Measurements from ENCODE around the gene RRH.
"Not testable (repeated sequence)": the region's sequence is repeated elsewhere in the genome, so short reads cannot be mapped to it uniquely, and the experiment has no call there.

Gene RRH

GRCh38 chr4:109846395-109847098, 18.8 kb downstream of the RRH start:
- DNase-seq = no peak

- DNase-seq = no peak
These were observed 20.2 kb downstream of the RRH start, which contains the start of gene LRIT3 for GRCh38 chr4:109847896-109848442. Gene LRIT3, plus strand, starts transcription at chr4:109848107. Its CDS starts 95 bp downstream, at chr4:109848202.

- DNase-seq = no peak
These were observed 20.7 kb downstream of the RRH start for GRCh38 chr4:109848501-109848900.

GRCh38 chr4:109850601-109851000, 22.8 kb downstream of the RRH start:
- no peak for DNase-seq

- not testable (repeated sequence) for DNase-seq
These were observed 31.9 kb downstream of the RRH start for GRCh38 chr4:109859426-109860300.

- no peak for DNase-seq
These were observed 33.5 kb downstream of the RRH start for GRCh38 chr4:109861271-109861670.

- DNase-seq = no peak
These were observed 34.2 kb downstream of the RRH start for GRCh38 chr4:109861916-109862511.

GRCh38 chr4:109864134-109864533, 36.4 kb downstream of the RRH start:
- no peak for DNase-seq

- no peak for DNase-seq
These were observed 42.3 kb downstream of the RRH start for GRCh38 chr4:109870061-109870460.

- no peak for DNase-seq
These were observed 44.3 kb downstream of the RRH start for GRCh38 chr4:109872065-109872464.

GRCh38 chr4:109872950-109873656, 45.3 kb downstream of the RRH start:
- DNase-seq = no peak

- no peak for DNase-seq
These were observed 46.2 kb downstream of the RRH start for GRCh38 chr4:109873791-109874514.

GRCh38 chr4:109875106-109875505, 47.3 kb downstream of the RRH start:
- DNase-seq = no peak

GRCh38 chr4:109875553-109875952, 47.8 kb downstream of the RRH start:
- DNase-seq = not testable (repeated sequence)

GRCh38 chr4:109876634-109877265, 49.0 kb downstream of the RRH start:
- DNase-seq = no peak

- no peak for DNase-seq
These were observed 49.6 kb downstream of the RRH start for GRCh38 chr4:109877400-109877799.

GRCh38 chr4:109878355-109878754, 50.6 kb downstream of the RRH start:
- no peak for DNase-seq

- DNase-seq = no peak
These were observed 51.3 kb downstream of the RRH start for GRCh38 chr4:109879081-109879480.

GRCh38 chr4:109879636-109880314, 52.0 kb downstream of the RRH start:
- no peak for DNase-seq

- no peak for DNase-seq
These were observed 58.5 kb downstream of the RRH start for GRCh38 chr4:109886303-109886702.

- no peak for DNase-seq
These were observed 59.3 kb downstream of the RRH start for GRCh38 chr4:109887071-109887470.

All from HCEC 1CT (cell line).